HepG2 (cell line): ENCODE measurements around the gene OPRL1. TPM values are rescaled to one million over a fixed set of nuclear protein-coding genes. Genes with fewer than 3 reads are reported as not detected.

Experiments
- ARID3A ChIP-seq: IDR thresholded peaks from 2 replicates; pipeline ENCODE4 v1.6.1; 2012; ENCODE audit warnings: low read depth, low read length, improper control_type of control experiment
- FOXJ3 ChIP-seq: sonication (generic); formaldehyde crosslinking; IDR thresholded peaks from 2 replicates; pipeline ENCODE4 v1.4.0; 2020; ENCODE audit warnings: missing genetic modification reagents, mild to moderate bottlenecking, borderline replicate concordance
- GABPB1 ChIP-seq: IDR thresholded peaks from 2 replicates; pipeline ENCODE4 v1.6.1; 2016; ENCODE audit warnings: mild to moderate bottlenecking, missing genetic modification reagents, moderate library complexity, missing compliant biosample characterization
- GFI1 ChIP-seq: sonication (generic); formaldehyde crosslinking; IDR thresholded peaks from 2 replicates; pipeline ENCODE4 v1.5.0; 2020; ENCODE audit warnings: missing genetic modification reagents, mild to moderate bottlenecking, borderline replicate concordance
- HMG20A ChIP-seq: IDR thresholded peaks from 2 replicates; pipeline ENCODE4 v1.6.1; 2016; ENCODE audit warnings: borderline replicate concordance
- HMGXB4 ChIP-seq, 2 experiments: sonication (generic) in 1 of 2; formaldehyde crosslinking in 1 of 2; IDR thresholded peaks; 2 replicates each; pipeline versions ENCODE4 v1.4.0 to v1.6.1; 2018 to 2020; ENCODE audit warnings: missing genetic modification reagents in 2 of 2, borderline replicate concordance in 1 of 2, low read depth in 1 of 2, mild to moderate bottlenecking in 1 of 2, missing biosample characterization in 1 of 2
- IKZF4 ChIP-seq: sonication (generic); formaldehyde crosslinking; IDR thresholded peaks from 2 replicates; pipeline ENCODE4 v1.5.1; 2020; ENCODE audit warnings: borderline replicate concordance, mild to moderate bottlenecking, low read depth, missing genetic modification reagents; ENCODE audit errors: not compliant biosample characterization
- IRF1 ChIP-seq: sonication (generic); formaldehyde crosslinking; IDR thresholded peaks from 2 replicates; pipeline ENCODE4 v1.4.0; 2020; ENCODE audit warnings: low read depth, mild to moderate bottlenecking, missing genetic modification reagents
- KDM5B ChIP-seq: sonication (generic); formaldehyde crosslinking; IDR thresholded peaks from 2 replicates; pipeline ENCODE4 v1.4.0; 2020; ENCODE audit warnings: missing genetic modification reagents, mild to moderate bottlenecking, borderline replicate concordance
- MTA1 ChIP-seq: sonication (generic); formaldehyde crosslinking; IDR thresholded peaks from 2 replicates; pipeline ENCODE4 v1.4.0; 2020; ENCODE audit warnings: missing genetic modification reagents, mild to moderate bottlenecking, borderline replicate concordance
- NFYC ChIP-seq: IDR thresholded peaks from 2 replicates; pipeline ENCODE4 v1.6.1; 2016; ENCODE audit warnings: missing genetic modification reagents, missing compliant biosample characterization
- PAX8 ChIP-seq: sonication (generic); formaldehyde crosslinking; IDR thresholded peaks from 2 replicates; pipeline ENCODE4 v1.8.0; 2022; ENCODE audit warnings: mild to moderate bottlenecking, missing genetic modification reagents, borderline replicate concordance
- RBAK ChIP-seq: sonication (generic); formaldehyde crosslinking; IDR thresholded peaks from 2 replicates; pipeline ENCODE4 v1.5.1; 2020; ENCODE audit warnings: mild to moderate bottlenecking, missing genetic modification reagents
- RNF2 ChIP-seq: fragments of 450-650 bp; conservative IDR thresholded peaks from 2 replicates; pipeline ENCODE4 v1.6.1; 2016; ENCODE audit warnings: low read depth
- TFDP1 ChIP-seq: IDR thresholded peaks from 2 replicates; pipeline ENCODE4 v1.6.1; 2016; ENCODE audit warnings: missing compliant biosample characterization, missing genetic modification reagents, borderline replicate concordance
- ZGPAT ChIP-seq: IDR thresholded peaks from 2 replicates; pipeline ENCODE4 v1.6.1; 2016; ENCODE audit warnings: mild to moderate bottlenecking
- ZNF414 ChIP-seq: sonication (generic); formaldehyde crosslinking; IDR thresholded peaks from 2 replicates; pipeline ENCODE4 v1.5.0; 2020; ENCODE audit warnings: missing genetic modification reagents
- ZNF691 ChIP-seq: sonication (generic); formaldehyde crosslinking; IDR thresholded peaks from 2 replicates; pipeline ENCODE4 v1.4.0; 2020; ENCODE audit warnings: missing genetic modification reagents, low read depth, mild to moderate bottlenecking, borderline replicate concordance
- polyA plus RNA-seq, 8 experiments: library from polyadenylated mRNA; depleted of rRNA in 3 of 8; stranded (reverse) in 7 of 8; unstranded in 1 of 8; fragments of >200 nt; fragmentation: Illumina TruSeq in 4 of 8; extraction: Trizol in 4 of 8; gene quantifications; 2 replicates each; pipeline versions ENCODE4 v1.2.1 to v1.2.3, GENCODE V29; 2011 to 2016; ENCODE audit warnings: low read depth in 4 of 8, missing spikeins in 1 of 8, mixed read lengths in 1 of 8; ENCODE audit not compliant: insufficient read depth in 1 of 8
- total RNA-seq, 5 experiments: library from RNA; depleted of rRNA; stranded (reverse); fragments of >200 nt; fragmentation: Illumina TruSeq; extraction: Trizol; gene quantifications; 2 replicates each; pipeline ENCODE4 v1.2.3, GENCODE V29; 2016; ENCODE audit warnings: low read depth in 1 of 5

Gene OPRL1
- total and polyA plus RNA-seq, 2 of the 13 experiments (the other 11 are each of a cell fraction or from before 2014, with no cell fraction given), result 0.35 to 0.71 TPM

GRCh38 chr20:64083804-64084684 lies 4.2 kb downstream of the OPRL1 start, which contains the start of gene LKAAEAR1 (continued):
- TF ChIP-seq RNF2 (0 out of 2 replicates have a peak, but pooled peaks have one; percentile 12), GFI1 (no peak), ZNF414 (CRISPR knock-in tag) (peak; percentile 89; the same call in 1 of the 2 replicates), ZNF691 (CRISPR knock-in tag) (peak; percentile 68), TFDP1 (CRISPR knock-in tag) (peak; percentile 20), NFYC (CRISPR knock-in tag) (no peak), RBAK (CRISPR knock-in tag) (no peak), KDM5B (CRISPR knock-in tag) (peak; percentile 14; the same call in 1 of the 2 replicates), MTA1 (CRISPR knock-in tag) (peak; percentile 87), ZGPAT (CRISPR knock-in tag) (0 out of 2 replicates have a peak, but pooled peaks have one; percentile 7), IRF1 (peak; percentile 70; the same call in 1 of the 2 replicates), PAX8 (0 out of 2 replicates have a peak, but pooled peaks have one; percentile 49), IKZF4 (CRISPR knock-in tag) (peak; percentile 10), FOXJ3 (CRISPR knock-in tag) (no peak), ARID3A (no peak), HMG20A (CRISPR knock-in tag) (no peak), HMGXB4 (CRISPR knock-in tag; IDR thresholded peaks at IDR 0.05; ENCODE audit: borderline replicate concordance in 1 of 2, low read depth in 1 of 2) (peak in 1 of 2 experiments; percentile 51; a peak in 1 of 4 replicates), GABPB1 (CRISPR knock-in tag) (peak; percentile 43; the same call in 1 of the 2 replicates)
